Coronary artery (tissue), 2 donors: ENCODE results near the gene GLTP.

Source experiments
- DNase-seq: peaks from one replicate; pipeline ENCODE4 v3.0.0-alpha.2; 2017; ENCODE audit warnings: low spot score
- H3K27ac ChIP-seq, 2 donors: fragments of 200-600 bp; sonication (generic); one replicate each; pipeline ENCODE4 v1.5.1; 2016 to 2019
- H3K4me3 ChIP-seq: fragments of 200-600 bp; sonication (generic); 2 replicates; pipeline ENCODE4 v1.5.1; 2016; ENCODE audit warnings: mild to moderate bottlenecking, moderate library complexity
- CTCF ChIP-seq: fragments of 200-600 bp; sonication (generic); IDR thresholded peaks from one replicate; pipeline ENCODE4 v1.5.1; 2019; ENCODE audit warnings: antibody characterized with exemption

Gene GLTP

GRCh38 chr12:109821968-109822367 lies 58.4 kb downstream of the GLTP start:
- TF ChIP-seq CTCF: no peak
- no peak overlapping the region for H3K27ac ChIP-seq
- DNase-seq: no peak
- no peak overlapping the region for H3K4me3 ChIP-seq

- Histone ChIP-seq H3K4me3 (no peak overlapping the region), H3K27ac (no peak overlapping the region)
- TF ChIP-seq CTCF: no peak
- DNase-seq: no peak
Measured at GRCh38 chr12:109820816-109821381, 59.4 kb downstream of the GLTP start.

- no peak overlapping the region for H3K4me3 ChIP-seq
- H3K27ac ChIP-seq: no peak overlapping the region
- no peak for DNase-seq
- TF ChIP-seq CTCF: no peak
Measured at GRCh38 chr12:109818905-109819500, 61.3 kb downstream of the GLTP start.

- no peak for DNase-seq
- Histone ChIP-seq H3K4me3 (no peak overlapping the region), H3K27ac (no peak overlapping the region)
- TF ChIP-seq CTCF: no peak
Measured at GRCh38 chr12:109818253-109818652, 62.1 kb downstream of the GLTP start.

GRCh38 chr12:109817627-109818231 lies 62.6 kb downstream of the GLTP start:
- H3K27ac ChIP-seq: no peak overlapping the region
- DNase-seq: no peak
- TF ChIP-seq CTCF: no peak
- H3K4me3 ChIP-seq: no peak overlapping the region

- no peak overlapping the region for H3K4me3 ChIP-seq
- no peak for DNase-seq
- TF ChIP-seq CTCF: no peak
- H3K27ac ChIP-seq: no peak overlapping the region
Measured at GRCh38 chr12:109816870-109817269, 63.5 kb downstream of the GLTP start.
